H9 (cell line): ENCODE results near the gene ROCK1. TPM values are rescaled to one million over a fixed set of nuclear protein-coding genes. Genes with fewer than 3 reads are reported as not detected.

Source experiments
- DNase-seq: peaks from one replicate; pipeline ENCODE4 v3.0.0-alpha.2; 2017
- H2AFZ ChIP-seq: one replicate; pipeline ENCODE4 v1.6.1; 2013; ENCODE audit warnings: mild to moderate bottlenecking, low read length, control low read depth, moderate library complexity
- H2AK5ac ChIP-seq: 2 replicates; pipeline ENCODE4 v1.6.1; 2013; ENCODE audit warnings: low read length, control low read depth, mixed read lengths; ENCODE audit not compliant: insufficient read length
- H2BK120ac ChIP-seq: one replicate; pipeline ENCODE4 v1.6.1; 2013; ENCODE audit warnings: low read depth, mild to moderate bottlenecking, low read length, control low read depth, inconsistent platforms; ENCODE audit not compliant: poor library complexity, severe bottlenecking
- H2BK12ac ChIP-seq: 2 replicates; pipeline ENCODE4 v1.6.1; 2013; ENCODE audit warnings: low read length, control low read depth, mixed read lengths, low read depth; ENCODE audit not compliant: insufficient read length
- H2BK15ac ChIP-seq: 2 replicates; pipeline ENCODE4 v1.6.1; 2013; ENCODE audit warnings: low read depth, low read length, control low read depth
- H2BK20ac ChIP-seq: one replicate; pipeline ENCODE4 v1.6.1; 2013; ENCODE audit warnings: low read depth, mild to moderate bottlenecking, low read length, control low read depth, inconsistent platforms; ENCODE audit not compliant: poor library complexity, severe bottlenecking
- H2BK5ac ChIP-seq: 2 replicates; pipeline ENCODE4 v1.6.1; 2013; ENCODE audit warnings: low read length, control low read depth, mixed read lengths; ENCODE audit not compliant: insufficient read length
- H3K14ac ChIP-seq: 2 replicates; pipeline ENCODE4 v1.6.1; 2013; ENCODE audit warnings: low read length, control low read depth; ENCODE audit not compliant: insufficient read depth
- H3K18ac ChIP-seq: 2 replicates; pipeline ENCODE4 v1.6.1; 2013; ENCODE audit warnings: low read depth, mild to moderate bottlenecking, mixed read lengths, low read length, control low read depth; ENCODE audit not compliant: insufficient read length
- H3K23ac ChIP-seq: 2 replicates; pipeline ENCODE4 v1.6.1; 2013; ENCODE audit warnings: low read length, control low read depth, mixed read lengths, low read depth; ENCODE audit not compliant: insufficient read length
- H3K23me2 ChIP-seq: 2 replicates; pipeline ENCODE4 v1.6.1; 2013; ENCODE audit warnings: low read depth, mild to moderate bottlenecking, mixed read lengths, low read length, control low read depth; ENCODE audit not compliant: insufficient read length, poor library complexity, severe bottlenecking
- H3K27ac ChIP-seq: 2 replicates; pipeline ENCODE4 v1.5.1; 2013; ENCODE audit warnings: low read length, control low read depth, mixed read lengths, low read depth; ENCODE audit not compliant: insufficient read length
- H3K27me3 ChIP-seq: 2 replicates; pipeline ENCODE4 v1.6.1; 2013; ENCODE audit warnings: low read length, control low read depth, inconsistent platforms; ENCODE audit not compliant: insufficient read depth
- H3K4ac ChIP-seq: 2 replicates; pipeline ENCODE4 v1.6.1; 2013; ENCODE audit warnings: low read depth, mild to moderate bottlenecking, control low read depth, inconsistent platforms, low read length, moderate library complexity
- H3K4me1 ChIP-seq: 2 replicates; pipeline ENCODE4 v1.6.1; 2013; ENCODE audit warnings: low read length, control low read depth, inconsistent platforms; ENCODE audit not compliant: insufficient read depth
- H3K4me2 ChIP-seq: 2 replicates; pipeline ENCODE4 v1.6.1; 2013; ENCODE audit warnings: low read length, control low read depth, mixed read lengths; ENCODE audit not compliant: insufficient read length, insufficient read depth
- H3K56ac ChIP-seq: 2 replicates; pipeline ENCODE4 v1.6.1; 2013; ENCODE audit warnings: low read depth, mild to moderate bottlenecking, mixed read lengths, low read length, control low read depth; ENCODE audit not compliant: insufficient read length
- H3K79me1 ChIP-seq: 2 replicates; pipeline ENCODE4 v1.6.1; 2013; ENCODE audit warnings: low read depth, mild to moderate bottlenecking, moderate library complexity, low read length, control low read depth, inconsistent platforms; ENCODE audit not compliant: insufficient read depth, poor library complexity, severe bottlenecking
- H3K79me2 ChIP-seq: 2 replicates; pipeline ENCODE4 v1.6.1; 2013; ENCODE audit warnings: low read length, control low read depth, inconsistent platforms; ENCODE audit not compliant: insufficient read depth
- H3K9ac ChIP-seq: 2 replicates; pipeline ENCODE4 v1.6.1; 2013; ENCODE audit warnings: low read length, control low read depth, mixed read lengths; ENCODE audit not compliant: insufficient read length; ENCODE audit errors: extremely low read depth
- H3K9me3 ChIP-seq: one replicate; pipeline ENCODE4 v1.6.1; 2013; ENCODE audit warnings: low read depth, low read length, inconsistent platforms; ENCODE audit not compliant: control insufficient read depth
- H3T11ph ChIP-seq: one replicate; pipeline ENCODE4 v1.6.1; 2013; ENCODE audit warnings: mild to moderate bottlenecking, low read length, control low read depth, inconsistent platforms
- H4K20me1 ChIP-seq: one replicate; pipeline ENCODE4 v1.6.1; 2013; ENCODE audit not compliant: control insufficient read depth, insufficient read length, insufficient read depth
- H4K5ac ChIP-seq: 2 replicates; pipeline ENCODE4 v1.6.1; 2013; ENCODE audit warnings: low read depth, mild to moderate bottlenecking, mixed read lengths, low read length, control low read depth; ENCODE audit not compliant: insufficient read length
- H4K8ac ChIP-seq: replicated peaks from 2 replicates; pipeline ENCODE4 v1.6.1; 2013; ENCODE audit warnings: low read length, control low read depth, mixed read lengths, low read depth; ENCODE audit not compliant: insufficient read length
- H4K91ac ChIP-seq: 2 replicates; pipeline ENCODE4 v1.6.1; 2013; ENCODE audit warnings: low read depth, mild to moderate bottlenecking, moderate library complexity, mixed read lengths, low read length, control low read depth; ENCODE audit not compliant: insufficient read length
- H3K27ac Mint-ChIP-seq, 3 experiments: 2 replicates in 2 of 3; 3 replicates in 1 of 3; pipeline ENCODE4 v1.8.0; 2020 to 2021; ENCODE audit warnings: mixed read lengths in 3 of 3, mild to moderate bottlenecking in 1 of 3, moderate library complexity in 1 of 3
- H3K27me3 Mint-ChIP-seq: 2 replicates; pipeline ENCODE4 v1.8.0; 2021; ENCODE audit warnings: low read depth, mild to moderate bottlenecking, moderate library complexity, mixed read lengths
- H3K36me3 Mint-ChIP-seq, 3 experiments: 2 replicates in 2 of 3; 3 replicates in 1 of 3; pipeline ENCODE4 v1.8.0; 2020 to 2021; ENCODE audit warnings: low read depth in 3 of 3, mixed read lengths in 3 of 3; ENCODE audit not compliant: insufficient read depth in 1 of 3
- H3K4me1 Mint-ChIP-seq, 2 experiments: 2 replicates each; pipeline ENCODE4 v1.8.0; 2020; ENCODE audit warnings: mixed read lengths in 2 of 2
- H3K4me3 Mint-ChIP-seq, 2 experiments: 2 replicates in 1 of 2; 3 replicates in 1 of 2; pipeline ENCODE4 v1.8.0; 2020 to 2021; ENCODE audit warnings: mild to moderate bottlenecking in 2 of 2, mixed read lengths in 2 of 2, moderate library complexity in 1 of 2
- H3K9me3 Mint-ChIP-seq, 2 experiments: 2 replicates in 1 of 2; 3 replicates in 1 of 2; pipeline ENCODE4 v1.8.0; 2020; ENCODE audit warnings: mild to moderate bottlenecking in 2 of 2, mixed read lengths in 2 of 2, moderate library complexity in 1 of 2
- CTCF ChIP-seq: fragments of 200-600 bp; sonication (generic); conservative IDR thresholded peaks from 3 replicates; pipeline ENCODE4 v1.8.0; 2021; ENCODE audit warnings: antibody characterized with exemption, mild to moderate bottlenecking
- WGBS: extraction: QIAGEN DNeasy Blood & Tissue Kit; methylation state at CpG from one replicate; pipeline ENCODE4 v1.1.7; 2013; ENCODE audit warnings: missing lambda C conversion rate, low lambda C conversion rate, mixed read lengths; ENCODE audit not compliant: insufficient read length; ENCODE audit errors: extremely low coverage; 5-methylcytosine and 5-hydroxymethylcytosine counted together
- total RNA-seq: library from RNA; stranded (reverse); gene quantifications from 2 replicates; pipeline ENCODE4 v1.2.1, GENCODE V29; 2021

Gene ROCK1
- total RNA-seq, 1 experiment from 2014 or later: 38.2 TPM

- no peak overlapping the region for H3K9ac ChIP-seq
- no peak overlapping the region for H2BK12ac ChIP-seq
- H3K23ac ChIP-seq: no peak overlapping the region
- no peak overlapping the region for H3T11ph ChIP-seq
- H4K5ac ChIP-seq: no peak overlapping the region
- no CpG with 5 or more reads among the region's 2 CpGs for WGBS
- H2AFZ ChIP-seq: no peak overlapping the region
- H3K4me1 ChIP-seq: no peaks in the 10 kb centered on the region
- H3K9me3 ChIP-seq: no peaks in the 10 kb centered on the region
- DNase-seq: no peak
- Mint-ChIP-seq H3K4me3 (no peak overlapping the region), H3K9me3 (no peaks in the 10 kb centered on the region), H3K4me1 (peaks cover 13 to 15% of the 10 kb centered on the region in 2 experiments), H3K27me3 (no peaks in the 10 kb centered on the region), H3K36me3 (no peaks in the 10 kb centered on the region), H3K27ac (peak overlapping the region in 1 of 3 experiments; percentile 73; a peak in 1 of 7 replicates)
- H3K27me3 ChIP-seq: no peaks in the 10 kb centered on the region
- H2BK5ac ChIP-seq: no peak overlapping the region
- H3K14ac ChIP-seq: no peak overlapping the region
- H4K91ac ChIP-seq: no peak overlapping the region
- no peak overlapping the region for H3K27ac ChIP-seq
- H3K4me2 ChIP-seq: no peak overlapping the region
- H2AK5ac ChIP-seq: no peak overlapping the region
- no peak overlapping the region for H2BK120ac ChIP-seq
- TF ChIP-seq CTCF: no peak
- peaks cover 35% of the 10 kb centered on the region; the same call in 1 of the 2 replicates for H3K79me2 ChIP-seq
- H3K4ac ChIP-seq: no peak overlapping the region
- no peak overlapping the region for H2BK20ac ChIP-seq
- H3K79me1 ChIP-seq: peaks cover 7% of the 10 kb centered on the region
- no peak overlapping the region for H3K18ac ChIP-seq
- no peaks in the 10 kb centered on the region for H3K23me2 ChIP-seq
- H2BK15ac ChIP-seq: no peak overlapping the region
- no peak overlapping the region for H3K56ac ChIP-seq
- H4K8ac ChIP-seq: no peak overlapping the region
- no peaks in the 10 kb centered on the region for H4K20me1 ChIP-seq
These were observed 10.4 kb downstream of the ROCK1 start for GRCh38 chr18:21101172-21101571.
